Ishikawa (cell line): ENCODE measurements around the gene RUNX1.

Experiments used
- CEBPB ChIP-seq: IDR thresholded peaks from 2 replicates; pipeline ENCODE4 v1.6.1; 2012
- CREB1 ChIP-seq: IDR thresholded peaks from 2 replicates; pipeline ENCODE4 v1.6.1; 2012; ENCODE audit warnings: low read depth
- EGR1 ChIP-seq: IDR thresholded peaks from 2 replicates; pipeline ENCODE4 v1.6.1; 2012
- EP300 ChIP-seq: IDR thresholded peaks from 2 replicates; pipeline ENCODE4 v1.6.1; 2012; ENCODE audit warnings: borderline replicate concordance
- FOXM1 ChIP-seq: IDR thresholded peaks from 2 replicates; pipeline ENCODE4 v1.6.1; 2012; ENCODE audit warnings: low read depth, borderline replicate concordance
- MAX ChIP-seq: IDR thresholded peaks from 2 replicates; pipeline ENCODE4 v1.6.1; 2012
- NFIC ChIP-seq: IDR thresholded peaks from 2 replicates; pipeline ENCODE4 v1.6.1; 2012
- RAD21 ChIP-seq: IDR thresholded peaks from 2 replicates; pipeline ENCODE4 v1.6.1; 2012; ENCODE audit warnings: low read depth
- TAF1 ChIP-seq: IDR thresholded peaks from 2 replicates; pipeline ENCODE4 v1.6.1; 2012; ENCODE audit warnings: low read depth, mild to moderate bottlenecking
- TCF12 ChIP-seq: IDR thresholded peaks from 2 replicates; pipeline ENCODE4 v1.6.1; 2012; ENCODE audit warnings: low read depth
- TEAD4 ChIP-seq: IDR thresholded peaks from 2 replicates; pipeline ENCODE4 v1.6.1; 2012
- YY1 ChIP-seq: IDR thresholded peaks from 2 replicates; pipeline ENCODE4 v1.6.1; 2012; ENCODE audit warnings: low read depth
- ZBTB7A ChIP-seq: IDR thresholded peaks from 2 replicates; pipeline ENCODE4 v1.6.1; 2012; ENCODE audit warnings: low read depth
- TF ChIP-seq, protein P1 (sequence below): IDR thresholded peaks from 2 replicates; pipeline ENCODE4 v1.6.1; 2012; ENCODE audit warnings: low read depth, mild to moderate bottlenecking
- TF ChIP-seq, protein P2 (sequence below): IDR thresholded peaks from 2 replicates; pipeline ENCODE4 v1.6.1; 2012

The RUNX1 gene

DNA sequence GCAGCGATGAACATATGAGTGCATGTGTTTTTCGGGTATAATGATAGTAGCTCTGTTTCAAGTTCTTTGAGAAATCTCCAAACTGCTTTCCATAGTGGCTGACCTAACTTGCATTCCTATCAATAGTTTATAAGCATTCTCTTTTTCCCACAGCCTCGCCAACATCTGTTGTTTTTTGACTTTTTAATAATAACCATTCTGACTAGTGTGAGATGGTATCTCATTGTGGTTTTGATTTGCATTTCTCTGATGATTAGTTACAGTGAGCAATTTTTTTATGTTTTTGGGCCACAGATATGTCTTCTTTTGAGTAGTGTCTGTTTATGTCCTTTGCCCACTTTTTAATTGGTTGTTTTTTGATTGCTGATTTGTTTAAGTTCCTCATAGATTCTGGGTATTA is 10.6 kb upstream of the RUNX1 start:
- TF ChIP-seq CEBPB (no peak), TCF12 (no peak), EGR1 (no peak), TEAD4 (no peak), RAD21 (no peak), YY1 (no peak), NFIC (no peak), TAF1 (no peak), MAX (no peak), EP300 (no peak), FOXM1 (no peak), ZBTB7A (no peak)
- TF ChIP-seq, protein P1, sequence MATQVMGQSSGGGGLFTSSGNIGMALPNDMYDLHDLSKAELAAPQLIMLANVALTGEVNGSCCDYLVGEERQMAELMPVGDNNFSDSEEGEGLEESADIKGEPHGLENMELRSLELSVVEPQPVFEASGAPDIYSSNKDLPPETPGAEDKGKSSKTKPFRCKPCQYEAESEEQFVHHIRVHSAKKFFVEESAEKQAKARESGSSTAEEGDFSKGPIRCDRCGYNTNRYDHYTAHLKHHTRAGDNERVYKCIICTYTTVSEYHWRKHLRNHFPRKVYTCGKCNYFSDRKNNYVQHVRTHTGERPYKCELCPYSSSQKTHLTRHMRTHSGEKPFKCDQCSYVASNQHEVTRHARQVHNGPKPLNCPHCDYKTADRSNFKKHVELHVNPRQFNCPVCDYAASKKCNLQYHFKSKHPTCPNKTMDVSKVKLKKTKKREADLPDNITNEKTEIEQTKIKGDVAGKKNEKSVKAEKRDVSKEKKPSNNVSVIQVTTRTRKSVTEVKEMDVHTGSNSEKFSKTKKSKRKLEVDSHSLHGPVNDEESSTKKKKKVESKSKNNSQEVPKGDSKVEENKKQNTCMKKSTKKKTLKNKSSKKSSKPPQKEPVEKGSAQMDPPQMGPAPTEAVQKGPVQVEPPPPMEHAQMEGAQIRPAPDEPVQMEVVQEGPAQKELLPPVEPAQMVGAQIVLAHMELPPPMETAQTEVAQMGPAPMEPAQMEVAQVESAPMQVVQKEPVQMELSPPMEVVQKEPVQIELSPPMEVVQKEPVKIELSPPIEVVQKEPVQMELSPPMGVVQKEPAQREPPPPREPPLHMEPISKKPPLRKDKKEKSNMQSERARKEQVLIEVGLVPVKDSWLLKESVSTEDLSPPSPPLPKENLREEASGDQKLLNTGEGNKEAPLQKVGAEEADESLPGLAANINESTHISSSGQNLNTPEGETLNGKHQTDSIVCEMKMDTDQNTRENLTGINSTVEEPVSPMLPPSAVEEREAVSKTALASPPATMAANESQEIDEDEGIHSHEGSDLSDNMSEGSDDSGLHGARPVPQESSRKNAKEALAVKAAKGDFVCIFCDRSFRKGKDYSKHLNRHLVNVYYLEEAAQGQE = no peak
- TF ChIP-seq, protein P2, sequence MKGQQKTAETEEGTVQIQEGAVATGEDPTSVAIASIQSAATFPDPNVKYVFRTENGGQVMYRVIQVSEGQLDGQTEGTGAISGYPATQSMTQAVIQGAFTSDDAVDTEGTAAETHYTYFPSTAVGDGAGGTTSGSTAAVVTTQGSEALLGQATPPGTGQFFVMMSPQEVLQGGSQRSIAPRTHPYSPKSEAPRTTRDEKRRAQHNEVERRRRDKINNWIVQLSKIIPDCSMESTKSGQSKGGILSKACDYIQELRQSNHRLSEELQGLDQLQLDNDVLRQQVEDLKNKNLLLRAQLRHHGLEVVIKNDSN = no peak

DNA sequence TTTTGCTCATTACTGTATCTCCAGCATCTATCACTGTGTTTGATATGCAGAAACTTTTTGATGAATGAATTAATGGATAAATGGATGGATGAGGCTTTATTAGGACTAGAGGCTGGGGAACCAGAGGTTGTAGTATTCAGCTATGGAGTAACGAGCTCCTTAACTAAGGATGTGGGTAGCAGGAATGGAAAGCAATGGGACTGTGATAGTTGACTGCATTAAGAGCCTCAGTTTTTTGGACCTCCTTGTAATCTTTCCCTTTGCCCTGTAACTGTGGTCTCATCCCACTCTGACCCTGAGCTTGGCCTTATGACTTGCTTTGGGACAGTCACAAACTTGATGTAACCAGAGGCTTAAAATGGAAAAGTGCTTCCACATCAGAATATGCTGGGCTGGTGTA is 9.0 kb upstream of the RUNX1 start:
- TF ChIP-seq MAX (no peak), YY1 (no peak), NFIC (no peak), EGR1 (no peak), TEAD4 (no peak), EP300 (no peak), CREB1 (no peak)

GRCh38 chr21:35057428-35057827 is 8.3 kb upstream of the RUNX1 start:
- no peak for TF ChIP-seq CREB1
- no peak for TF ChIP-seq TAF1
- TF ChIP-seq EP300 = no peak
- TF ChIP-seq, protein P1 = no peak
- no peak for TF ChIP-seq TEAD4
- no peak for TF ChIP-seq TCF12
- TF ChIP-seq RAD21 = no peak
- TF ChIP-seq, protein P2 = no peak
- no peak for TF ChIP-seq ZBTB7A
- TF ChIP-seq MAX = no peak
- no peak for TF ChIP-seq NFIC
- TF ChIP-seq EGR1 = no peak
- TF ChIP-seq YY1 = no peak
- no peak for TF ChIP-seq FOXM1
- no peak for TF ChIP-seq CEBPB

DNA sequence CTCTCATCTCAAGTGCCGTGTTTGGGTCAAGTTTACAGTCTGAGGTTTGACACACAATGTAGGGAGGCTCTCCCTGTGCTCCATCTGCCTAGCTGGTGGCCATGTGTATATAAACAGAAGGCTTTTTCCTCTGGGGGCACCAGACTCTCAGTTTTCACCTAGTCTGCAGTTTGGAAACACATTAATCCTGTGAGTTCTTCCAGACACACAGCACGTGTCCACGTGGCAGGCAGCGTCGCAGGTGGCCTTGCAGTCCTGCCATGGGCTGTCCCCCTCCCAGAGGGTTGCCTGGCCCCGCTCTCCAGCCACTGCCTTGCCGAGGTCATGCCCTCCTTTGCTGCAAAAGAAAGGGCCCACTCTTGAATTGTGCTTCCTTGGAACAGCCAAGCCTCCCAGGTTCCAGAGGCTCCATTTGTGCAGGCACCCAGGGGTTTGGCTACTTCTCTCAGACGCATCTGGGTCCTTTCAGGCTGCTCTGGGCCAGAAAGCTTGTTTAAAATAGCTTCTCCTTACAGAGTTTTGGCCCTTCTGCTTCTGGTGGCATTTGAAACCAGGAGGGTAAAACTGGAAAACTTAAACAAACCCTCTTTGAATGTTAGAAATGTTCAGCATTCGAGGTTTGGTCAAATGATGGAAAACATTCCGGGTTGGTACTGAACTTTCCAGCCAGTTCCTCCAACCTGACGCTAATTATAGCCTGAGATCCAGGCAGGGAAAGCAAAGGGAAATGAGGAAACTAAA is 4.4 kb upstream of the RUNX1 start:
- TF ChIP-seq, protein P1 = no peak

GRCh38 chr21:35052801-35053200 is 3.7 kb upstream of the RUNX1 start:
- no peak for TF ChIP-seq EP300
- no peak for TF ChIP-seq CREB1
- no peak for TF ChIP-seq NFIC
- TF ChIP-seq, protein P1 = no peak
